AG04450 (cell line): ENCODE measurements around the gene NPR2. TPM values are rescaled to one million over a fixed set of nuclear protein-coding genes. Genes with fewer than 3 reads are reported as not detected.

ENCODE experiments used
- CTCF ChIA-PET: fragments of 300-600, 350-600 bp; formaldehyde crosslinking; extraction: SDS; loops from one replicate; lab custom pipeline; 2022; ENCODE audit warnings: antibody characterized with exemption, inconsistent platforms; lab: Charles Lee
- POLR2A ChIA-PET: fragments of 350-600 bp; formaldehyde crosslinking; extraction: SDS; loops from one replicate; lab custom pipeline; 2021; ENCODE audit warnings: antibody characterized with exemption, inconsistent platforms; lab: Yijun Ruan, JAX
- DNase-seq: peaks from one replicate; pipeline ENCODE4 v3.0.0-alpha.2; 2011; ENCODE audit warnings: low read depth, low spot score
- H3K27ac ChIP-seq: one replicate; pipeline ENCODE4 v1.5.1; 2012; ENCODE audit warnings: low read depth, low read length, control low read depth
- H3K27me3 ChIP-seq: one replicate; pipeline ENCODE4 v1.6.0; 2012; ENCODE audit warnings: low read length; ENCODE audit not compliant: control insufficient read depth, insufficient read depth
- H3K4me3 ChIP-seq: 2 replicates; pipeline ENCODE4 v1.5.1; 2011; ENCODE audit warnings: mild to moderate bottlenecking, low read depth, low read length, control low read depth
- H3K9me3 ChIP-seq: 2 replicates; pipeline ENCODE4 v1.5.1; 2012; ENCODE audit warnings: low read length; ENCODE audit not compliant: control insufficient read depth, insufficient read depth
- polyA plus RNA-seq: library from polyadenylated mRNA; depleted of rRNA; stranded (reverse); fragments of >200 nt; gene quantifications from 2 replicates; pipeline ENCODE4 v1.2.3, GENCODE V29; 2011
- TF ChIP-seq, protein P1 (sequence below): IDR thresholded peaks from 2 replicates; pipeline ENCODE4 v1.5.1; 2011; ENCODE audit warnings: low read depth, low read length, control low read depth, inconsistent platforms

The NPR2 gene
- polyA plus RNA-seq, 1 experiment, result 31.9 TPM

DNA sequence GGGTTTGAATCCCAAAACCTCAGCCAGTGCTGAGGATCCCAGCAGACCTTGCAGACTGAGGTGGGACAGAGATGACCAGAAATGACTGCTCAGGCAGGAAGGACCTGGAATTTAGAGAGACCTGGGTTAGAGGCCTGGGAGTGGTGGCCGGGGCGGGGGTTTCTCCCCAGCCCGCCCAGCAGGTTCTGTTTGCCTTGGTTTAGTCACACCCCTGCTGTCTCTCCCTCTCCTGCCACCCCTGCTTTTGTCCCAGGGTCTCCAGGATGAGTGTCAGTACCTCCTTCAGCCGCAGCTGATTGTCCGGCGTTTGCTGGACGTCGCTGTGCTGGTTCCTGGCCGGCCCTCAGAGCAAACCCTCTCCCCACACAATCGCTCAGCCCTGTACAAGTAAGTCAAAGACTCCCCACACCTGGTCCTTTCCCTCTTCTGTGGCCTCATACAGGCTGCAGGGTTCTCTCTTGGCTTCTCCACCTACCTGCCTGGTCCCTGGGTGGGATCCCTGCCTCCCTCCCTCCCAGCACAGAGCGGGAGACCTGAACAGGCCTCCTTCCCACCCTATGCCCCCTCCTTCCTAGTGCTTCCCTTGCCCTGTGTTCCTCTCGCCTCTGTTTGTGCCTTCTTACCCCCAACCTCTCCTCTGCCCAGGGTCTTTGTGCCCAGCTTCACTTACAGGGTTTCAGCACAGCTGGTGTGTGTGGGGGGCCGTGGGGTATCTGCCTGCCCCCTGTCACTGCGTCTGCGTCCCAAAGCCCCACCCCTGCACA is 49.7 kb downstream of the NPR2 start:
- no peaks in the 10 kb centered on the region; the same call in 1 of the 2 replicates for H3K9me3 ChIP-seq
- no peak for DNase-seq
- POLR2A ChIA-PET, result no interaction called here
- H3K27ac ChIP-seq, result no peak overlapping the region
- H3K4me3 ChIP-seq, result no peak overlapping the region
- TF ChIP-seq, protein P1, sequence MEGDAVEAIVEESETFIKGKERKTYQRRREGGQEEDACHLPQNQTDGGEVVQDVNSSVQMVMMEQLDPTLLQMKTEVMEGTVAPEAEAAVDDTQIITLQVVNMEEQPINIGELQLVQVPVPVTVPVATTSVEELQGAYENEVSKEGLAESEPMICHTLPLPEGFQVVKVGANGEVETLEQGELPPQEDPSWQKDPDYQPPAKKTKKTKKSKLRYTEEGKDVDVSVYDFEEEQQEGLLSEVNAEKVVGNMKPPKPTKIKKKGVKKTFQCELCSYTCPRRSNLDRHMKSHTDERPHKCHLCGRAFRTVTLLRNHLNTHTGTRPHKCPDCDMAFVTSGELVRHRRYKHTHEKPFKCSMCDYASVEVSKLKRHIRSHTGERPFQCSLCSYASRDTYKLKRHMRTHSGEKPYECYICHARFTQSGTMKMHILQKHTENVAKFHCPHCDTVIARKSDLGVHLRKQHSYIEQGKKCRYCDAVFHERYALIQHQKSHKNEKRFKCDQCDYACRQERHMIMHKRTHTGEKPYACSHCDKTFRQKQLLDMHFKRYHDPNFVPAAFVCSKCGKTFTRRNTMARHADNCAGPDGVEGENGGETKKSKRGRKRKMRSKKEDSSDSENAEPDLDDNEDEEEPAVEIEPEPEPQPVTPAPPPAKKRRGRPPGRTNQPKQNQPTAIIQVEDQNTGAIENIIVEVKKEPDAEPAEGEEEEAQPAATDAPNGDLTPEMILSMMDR, result no peak
- CTCF ChIA-PET, result interaction anchor here (1.4 kb wide), 2 partner anchors 15 to 41 kb away, joined by 3 read pairs; no protein-coding TSS in a partner anchor
- H3K27me3 ChIP-seq, result no peaks in the 10 kb centered on the region

DNA sequence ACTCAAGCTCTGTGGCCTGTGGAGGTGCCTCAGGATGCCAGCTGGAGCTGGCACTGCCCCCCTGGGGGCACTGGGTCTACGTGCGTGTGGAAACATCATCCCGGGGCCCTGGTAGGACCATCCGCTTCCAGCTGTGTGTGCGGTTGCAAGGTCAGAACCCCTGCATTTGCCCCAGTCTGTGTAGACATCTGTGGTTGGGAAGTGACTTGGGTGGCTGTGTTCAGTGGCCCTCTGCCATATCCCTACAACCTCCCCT is 50.2 kb downstream of the NPR2 start:
- no peak overlapping the region for H3K27ac ChIP-seq
- ChIA-PET POLR2A (no interaction called here), CTCF (interaction anchor here (1.4 kb wide), 2 partner anchors 15 to 40 kb away, joined by 3 to 7 read pairs; no protein-coding TSS in a partner anchor)
- no peaks in the 10 kb centered on the region; the same call in 1 of the 2 replicates for H3K9me3 ChIP-seq
- H3K27me3 ChIP-seq, result no peaks in the 10 kb centered on the region
- TF ChIP-seq, protein P1, result no peak
- H3K4me3 ChIP-seq, result no peak overlapping the region
- DNase-seq, result no peak

DNA sequence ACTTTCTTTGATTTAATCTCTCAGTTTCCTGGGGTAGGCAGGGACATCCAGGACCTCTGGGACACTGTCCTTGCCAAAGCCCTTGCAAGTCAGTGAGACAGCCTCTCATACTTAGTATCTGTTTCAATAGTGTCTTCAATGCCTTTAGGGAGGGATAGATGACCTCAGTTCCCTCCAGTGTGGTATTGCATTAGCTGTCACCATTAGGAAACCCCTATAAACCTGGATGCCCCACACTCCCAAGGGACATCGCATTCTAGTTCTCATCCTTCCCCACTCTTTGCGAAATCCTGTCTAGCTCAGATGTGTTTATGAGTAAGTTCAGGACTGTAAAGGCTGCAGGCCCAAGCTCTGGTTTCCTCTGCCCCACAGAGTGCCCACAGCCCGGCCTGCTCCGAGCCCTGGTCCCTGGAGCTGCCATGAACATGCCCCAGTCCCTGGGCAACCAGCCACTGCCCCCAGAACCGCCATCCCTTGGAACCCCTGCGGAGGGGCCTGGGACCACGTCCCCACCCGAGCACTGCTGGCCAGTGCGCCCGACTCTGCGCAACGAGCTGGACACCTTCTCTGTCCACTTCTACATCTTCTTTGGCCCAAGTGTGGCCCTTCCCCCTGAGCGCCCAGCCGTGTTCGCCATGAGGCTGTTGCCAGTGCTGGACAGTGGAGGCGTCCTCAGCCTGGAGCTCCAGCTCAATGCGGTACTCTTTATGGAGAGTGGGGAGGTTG is 50.8 kb downstream of the NPR2 start:
- POLR2A ChIA-PET, result interaction anchor here (0.6 kb wide), 1 partner anchor 54 kb away, joined by 4 read pairs; no protein-coding TSS in a partner anchor
- no peaks in the 10 kb centered on the region; the same call in 1 of the 2 replicates for H3K9me3 ChIP-seq
- H3K27me3 ChIP-seq, result no peaks in the 10 kb centered on the region
- TF ChIP-seq, protein P1, result no peak
- no peak for DNase-seq
- H3K27ac ChIP-seq, result no peak overlapping the region
- CTCF ChIA-PET, result interaction anchor here (0.6 to 1.4 kb wide), 2 partner anchors 13 to 40 kb away, joined by 5 to 7 read pairs; partner anchors contain the start of genes FAM221B and TMEM8B
- H3K4me3 ChIP-seq, result no peak overlapping the region

DNA sequence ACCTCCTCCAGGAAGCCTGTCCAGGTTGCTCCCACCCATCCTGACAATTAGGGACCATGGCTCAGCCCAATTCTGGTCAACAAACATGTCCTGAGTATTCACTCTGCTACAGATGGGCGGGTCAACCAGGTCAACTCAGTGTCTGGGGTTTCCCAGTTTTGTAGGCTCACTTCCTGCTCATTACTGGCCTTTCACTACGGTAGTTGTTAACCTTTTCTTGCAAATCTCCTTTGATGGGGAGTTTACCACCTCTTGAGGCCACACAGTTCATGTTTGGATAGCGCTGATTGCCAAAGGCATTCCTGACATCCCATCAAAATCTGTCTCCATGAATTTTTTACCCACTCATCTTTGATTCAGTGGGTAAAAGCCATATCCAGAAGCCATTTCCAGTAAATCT is 51.4 kb downstream of the NPR2 start:
- ChIA-PET CTCF (interaction anchor here (0.6 to 1.4 kb wide), 2 partner anchors 14 to 39 kb away, joined by 5 to 7 read pairs; partner anchors contain the start of genes FAM221B and TMEM8B), POLR2A (interaction anchor here (0.6 kb wide), 1 partner anchor 55 kb away, joined by 4 read pairs; no protein-coding TSS in a partner anchor)

More for the DNA sequence above, 51.4 kb downstream of the NPR2 start:
- Histone ChIP-seq H3K9me3 (no peaks in the 10 kb centered on the region; the same call in 1 of the 2 replicates), H3K27me3 (no peaks in the 10 kb centered on the region), H3K27ac (no peak overlapping the region), H3K4me3 (no peak overlapping the region)
- TF ChIP-seq, protein P1, result no peak
- no peak for DNase-seq
